Measurements from ENCODE around the gene CCDC158. TPM values are rescaled to one million over a fixed set of nuclear protein-coding genes. Genes with fewer than 3 reads are reported as not detected.

Gene CCDC158
- total and polyA plus RNA-seq, 7 donors, result 0.17 to 0.32 (median 0.17) TPM; not detected in 4

- Histone ChIP-seq H3K27me3 (ENCODE audit: insufficient read depth in 3 of 3, low read length in 2 of 3) (no peaks in the 10 kb centered on the region), H3K27ac (no peak overlapping the region), H3K4me3 (no peak overlapping the region), H3K9me3 (no peaks in the 10 kb centered on the region), H3K36me3 (ENCODE audit: insufficient read depth in 1 of 2, low read depth in 1 of 2) (no peaks in the 10 kb centered on the region), H3K4me1 (no peaks in the 10 kb centered on the region)
- DNase-seq (no peak), ATAC-seq (no peak)
- no peak for TF ChIP-seq CTCF (IDR thresholded peaks at IDR 0.05)
- intact Hi-C loops (cut with DNase I), result no loop called here
- WGBS, 3 donors, result 93 to 100% (median 97%) methylated on average over 2 of the region's 2 CpGs
Measured at GRCh38 chr4:76445911-76446310, 25.0 kb upstream of the CCDC158 start.

GRCh38 chr4:76443376-76443775, 22.4 kb upstream of the CCDC158 start:
- DNase-seq (no peak), ATAC-seq (no peak)
- Histone ChIP-seq H3K9me3 (no peaks in the 10 kb centered on the region), H3K4me3 (no peak overlapping the region), H3K27ac (no peak overlapping the region), H3K4me1 (no peaks in the 10 kb centered on the region), H3K27me3 (ENCODE audit: insufficient read depth in 3 of 3, low read length in 2 of 3) (no peaks in the 10 kb centered on the region), H3K36me3 (ENCODE audit: insufficient read depth in 1 of 2, low read depth in 1 of 2) (no peaks in the 10 kb centered on the region)
- intact Hi-C loops (cut with DNase I), result no loop called here
- 76 to 92% (median 90%) methylated on average over 1 of the region's 1 CpG for WGBS, 3 donors
- no peak for TF ChIP-seq CTCF (IDR thresholded peaks at IDR 0.05)

- 89 to 94% (median 92%) methylated on average over 3 of the region's 3 CpGs for WGBS, 3 donors
- Histone ChIP-seq H3K27ac (no peak overlapping the region), H3K36me3 (ENCODE audit: insufficient read depth in 1 of 2, low read depth in 1 of 2) (no peaks in the 10 kb centered on the region), H3K27me3 (ENCODE audit: insufficient read depth in 3 of 3, low read length in 2 of 3) (no peaks in the 10 kb centered on the region), H3K9me3 (no peaks in the 10 kb centered on the region), H3K4me1 (no peaks in the 10 kb centered on the region), H3K4me3 (no peak overlapping the region)
- DNase-seq (no peak), ATAC-seq (no peak)
- intact Hi-C loops (cut with DNase I), result no loop called here
- no peak for TF ChIP-seq CTCF (IDR thresholded peaks at IDR 0.05)
Measured at GRCh38 chr4:76442807-76443206, 21.9 kb upstream of the CCDC158 start.

GRCh38 chr4:76441881-76442280, 20.9 kb upstream of the CCDC158 start:
- Histone ChIP-seq H3K27me3 (ENCODE audit: insufficient read depth in 3 of 3, low read length in 2 of 3) (no peaks in the 10 kb centered on the region), H3K27ac (no peak overlapping the region), H3K36me3 (ENCODE audit: insufficient read depth in 1 of 2, low read depth in 1 of 2) (no peaks in the 10 kb centered on the region), H3K4me1 (no peaks in the 10 kb centered on the region), H3K9me3 (no peaks in the 10 kb centered on the region), H3K4me3 (no peak overlapping the region)
- 85 to 89% (median 85%) methylated on average over 9 of the region's 9 CpGs for WGBS, 3 donors
- no peak for TF ChIP-seq CTCF (IDR thresholded peaks at IDR 0.05)
- no peak for ATAC-seq
- intact Hi-C loops (cut with DNase I), result no loop called here
- DNase-seq, result no peak

DNA sequence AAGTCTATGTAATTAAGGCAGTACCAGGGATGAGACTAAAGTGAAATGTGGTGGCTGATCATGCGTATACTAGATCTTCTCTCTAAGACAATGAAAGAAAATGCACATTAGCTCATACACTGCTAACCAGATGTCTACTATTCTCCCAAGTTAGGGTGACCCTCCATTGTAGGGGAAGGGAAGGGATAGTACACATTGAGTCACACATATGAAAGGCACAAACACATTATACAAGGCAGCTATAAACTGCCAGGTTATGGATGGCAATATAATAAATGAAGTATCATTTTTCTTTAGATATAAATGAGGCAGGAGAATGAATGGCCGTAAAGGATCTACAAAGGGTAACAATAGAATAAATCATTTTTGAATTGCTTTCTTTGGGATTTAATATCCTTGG, 18.6 kb upstream of the CCDC158 start:
- Histone ChIP-seq H3K36me3 (ENCODE audit: insufficient read depth in 1 of 2, low read depth in 1 of 2) (no peaks in the 10 kb centered on the region), H3K27ac (no peak overlapping the region), H3K4me1 (no peaks in the 10 kb centered on the region), H3K4me3 (no peak overlapping the region), H3K27me3 (ENCODE audit: insufficient read depth in 3 of 3, low read length in 2 of 3) (no peaks in the 10 kb centered on the region), H3K9me3 (no peaks in the 10 kb centered on the region)
- TF ChIP-seq CTCF (IDR thresholded peaks at IDR 0.05), result no peak
- ATAC-seq, result no peak
- 93 to 95% (median 93%) methylated on average over 2 of the region's 2 CpGs for WGBS, 3 donors
- DNase-seq, result no peak
- intact Hi-C loops (cut with DNase I), result loop anchor here (10.0 kb wide), 2 partner anchors 325 to 765 kb away; no protein-coding TSS in a partner anchor

All from psoas muscle (tissue), 8 donors.